Measurements from ENCODE around the gene ORMDL2. TPM values are rescaled to one million over a fixed set of nuclear protein-coding genes. Genes with fewer than 3 reads are reported as not detected.

The ORMDL2 gene, protein sequence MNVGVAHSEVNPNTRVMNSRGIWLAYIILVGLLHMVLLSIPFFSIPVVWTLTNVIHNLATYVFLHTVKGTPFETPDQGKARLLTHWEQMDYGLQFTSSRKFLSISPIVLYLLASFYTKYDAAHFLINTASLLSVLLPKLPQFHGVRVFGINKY
- total RNA-seq (10 to 100 TPM; 11.7 to 74.7 (median 26.3) TPM), polyA plus RNA-seq (10 to 100 TPM; 45.4 to 97.7 (median 68.6) TPM)
- long read RNA-seq, donor 1, transcript ORMDL2-201 (4 exons, 2,141 nt), result major isoform, 42 of 60 reads
- long read RNA-seq, donor 1, partial matches to known transcripts, result 18 of 60 reads
- long read RNA-seq, donor 1, other reads (novel, unspliced or antisense), result 0 of 60 reads
- long read RNA-seq, donor 2, transcript ORMDL2-201 (4 exons, 2,141 nt), result major isoform, 24 of 40 reads
- long read RNA-seq, donor 2, partial matches to known transcripts, result 16 of 40 reads
- long read RNA-seq, donor 2, other reads (novel, unspliced or antisense), result 0 of 40 reads
- long read RNA-seq, donor 3, transcript ORMDL2-201 (4 exons, 2,141 nt), result major isoform, 32 of 47 reads
- long read RNA-seq, donor 3, partial matches to known transcripts, result 12 of 47 reads
- long read RNA-seq, donor 3, other reads (novel, unspliced or antisense), result 0 of 47 reads
- long read RNA-seq, donor 4, transcript ORMDL2-201 (4 exons, 2,141 nt), result major isoform, 24 of 24 reads
- long read RNA-seq, donor 4, partial matches to known transcripts, result 0 of 24 reads
- long read RNA-seq, donor 4, other reads (novel, unspliced or antisense), result 0 of 24 reads
- long read RNA-seq, donor 5, transcript ORMDL2-201 (4 exons, 2,141 nt), result major isoform, 31 of 36 reads
- long read RNA-seq, donor 5, partial matches to known transcripts, result 0 of 36 reads
- long read RNA-seq, donor 5, other reads (novel, unspliced or antisense), result 4 of 36 reads
- long read RNA-seq, donor 6, transcript ORMDL2-201 (4 exons, 2,141 nt), result major isoform, 17 of 19 reads
- long read RNA-seq, donor 6, partial matches to known transcripts, result 1 of 19 reads
- long read RNA-seq, donor 6, other reads (novel, unspliced or antisense), result 0 of 19 reads
- long read RNA-seq, donor 7, transcript ORMDL2-201 (4 exons, 2,141 nt), result major isoform, 16 of 35 reads
- long read RNA-seq, donor 7, partial matches to known transcripts, result 19 of 35 reads
- long read RNA-seq, donor 7, other reads (novel, unspliced or antisense), result 0 of 35 reads
- long read RNA-seq, donor 8, transcript ORMDL2-201 (4 exons, 2,141 nt), result major isoform, 48 of 71 reads
- long read RNA-seq, donor 8, partial matches to known transcripts, result 23 of 71 reads
- long read RNA-seq, donor 8, other reads (novel, unspliced or antisense), result 0 of 71 reads
- long read RNA-seq, donor 9, transcript ORMDL2-201 (4 exons, 2,141 nt), result major isoform, 24 of 33 reads
- long read RNA-seq, donor 9, partial matches to known transcripts, result 8 of 33 reads
- long read RNA-seq, donor 9, other reads (novel, unspliced or antisense), result 0 of 33 reads
- long read RNA-seq, donor 10, transcript ORMDL2-201 (4 exons, 2,141 nt), result major isoform, 18 of 26 reads
- long read RNA-seq, donor 10, partial matches to known transcripts, result 8 of 26 reads
- long read RNA-seq, donor 10, other reads (novel, unspliced or antisense), result 0 of 26 reads

DNA sequence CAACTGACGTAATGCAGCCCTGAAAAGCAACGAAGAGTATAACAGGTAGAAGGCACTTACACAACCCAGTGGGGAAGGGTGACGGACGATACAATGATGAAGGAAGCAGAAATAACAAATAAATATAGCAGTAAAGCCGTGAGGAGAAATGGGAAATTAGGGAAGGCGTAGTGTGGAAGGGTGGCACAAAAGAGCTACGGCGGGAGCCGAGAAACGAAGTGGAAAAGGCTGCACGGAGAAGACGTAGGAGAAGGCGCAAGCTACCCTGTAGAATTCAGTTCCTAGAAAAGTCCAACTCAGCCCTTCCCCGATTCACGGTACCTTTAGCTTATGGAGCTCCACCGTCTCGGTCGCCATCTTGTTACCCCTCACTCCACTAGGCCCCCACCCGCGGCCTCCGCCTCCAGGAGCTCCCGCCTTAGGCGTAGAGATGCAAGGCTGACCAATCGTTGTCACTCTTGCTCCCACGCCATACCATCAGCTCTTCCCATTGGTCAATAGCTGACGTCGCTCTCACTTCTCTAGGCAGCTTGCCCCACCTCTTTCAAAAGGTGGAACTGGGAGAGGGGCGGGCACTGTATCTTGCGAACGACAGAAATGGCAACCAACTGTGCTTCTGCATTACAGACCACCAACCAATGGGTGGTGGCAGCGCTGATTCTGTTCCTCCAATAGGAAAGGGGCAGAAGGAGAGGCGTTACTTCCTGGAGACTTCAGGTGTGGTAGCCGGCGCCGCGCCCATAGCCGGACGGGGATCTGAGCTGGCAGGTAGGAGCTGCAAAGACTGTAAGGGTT, at the start of gene ORMDL2, which contains the start of gene SARNP:
Gene ORMDL2, plus strand, starts transcription at position 697 of the 795 bp plus-strand sequence. CDS start 959 bp downstream, outside the sequence.
Gene SARNP, minus strand, starts transcription at position 380 of the 795 bp plus-strand sequence. Its CDS starts 23 bp downstream, at position 357.
- 0 to 1% (median 0%) methylated on average over 28 to 38 of the region's 38 CpGs for WGBS, 4 donors
- intact Hi-C loops (cut with DNase I), result loop anchor here in 1 of 2 donors (5.0 kb wide), 1 partner anchor 125 kb away; no protein-coding TSS in a partner anchor
- DNase-seq, result peak; percentile 97 to 100 (median 99)
- Histone ChIP-seq H3K4me1 (replicated peaks in 1 of 2) (peaks cover 18 to 39% of the 10 kb centered on the region in 2 donors), H3K27ac (peak within 1 kb of the TSS; percentile 74 to 92 (median 88)), H3K9me3 (replicated peaks in 1 of 3) (no peaks in the 10 kb centered on the region), H3K4me3 (peak within 1 kb of the TSS; percentile 53 to 79 (median 61)), H3K36me3 (replicated peaks in 1 of 2) (peaks cover 0 to 48% of the 10 kb centered on the region in 2 donors), H3K27me3 (no peaks in the 10 kb centered on the region)
- TF ChIP-seq POLR2A (IDR thresholded peaks at IDR 0.05), result peak; percentile 68 to 91
- TF ChIP-seq, protein P1, sequence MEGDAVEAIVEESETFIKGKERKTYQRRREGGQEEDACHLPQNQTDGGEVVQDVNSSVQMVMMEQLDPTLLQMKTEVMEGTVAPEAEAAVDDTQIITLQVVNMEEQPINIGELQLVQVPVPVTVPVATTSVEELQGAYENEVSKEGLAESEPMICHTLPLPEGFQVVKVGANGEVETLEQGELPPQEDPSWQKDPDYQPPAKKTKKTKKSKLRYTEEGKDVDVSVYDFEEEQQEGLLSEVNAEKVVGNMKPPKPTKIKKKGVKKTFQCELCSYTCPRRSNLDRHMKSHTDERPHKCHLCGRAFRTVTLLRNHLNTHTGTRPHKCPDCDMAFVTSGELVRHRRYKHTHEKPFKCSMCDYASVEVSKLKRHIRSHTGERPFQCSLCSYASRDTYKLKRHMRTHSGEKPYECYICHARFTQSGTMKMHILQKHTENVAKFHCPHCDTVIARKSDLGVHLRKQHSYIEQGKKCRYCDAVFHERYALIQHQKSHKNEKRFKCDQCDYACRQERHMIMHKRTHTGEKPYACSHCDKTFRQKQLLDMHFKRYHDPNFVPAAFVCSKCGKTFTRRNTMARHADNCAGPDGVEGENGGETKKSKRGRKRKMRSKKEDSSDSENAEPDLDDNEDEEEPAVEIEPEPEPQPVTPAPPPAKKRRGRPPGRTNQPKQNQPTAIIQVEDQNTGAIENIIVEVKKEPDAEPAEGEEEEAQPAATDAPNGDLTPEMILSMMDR (IDR thresholded peaks at IDR 0.05), result no peak

DNA sequence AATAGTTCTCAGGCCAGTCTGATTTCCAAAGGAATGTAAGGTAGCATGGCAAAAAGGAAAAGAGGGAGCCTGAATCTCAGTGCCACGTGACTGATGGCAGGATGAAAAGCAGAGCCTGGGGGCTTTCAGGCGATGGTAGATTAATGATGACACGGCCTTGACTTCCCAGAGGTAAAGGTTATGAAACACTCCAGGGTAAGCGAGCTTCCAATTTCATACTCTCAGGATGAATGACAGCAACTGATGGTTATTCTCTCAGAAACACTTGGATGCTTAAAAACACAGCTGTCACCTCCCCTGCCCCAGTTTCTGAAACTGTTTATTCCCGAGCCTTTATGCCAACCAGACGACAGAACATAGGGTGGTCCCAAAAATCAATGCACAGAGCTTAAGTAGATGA, 46.1 kb upstream of the ORMDL2 start:
- Histone ChIP-seq H3K9me3 (replicated peaks in 1 of 3) (no peaks in the 10 kb centered on the region), H3K4me1 (replicated peaks in 1 of 2) (no peaks in the 10 kb centered on the region), H3K4me3 (no peak overlapping the region), H3K27me3 (no peaks in the 10 kb centered on the region), H3K27ac (no peak overlapping the region), H3K36me3 (replicated peaks in 1 of 2) (peaks cover 0 to 28% of the 10 kb centered on the region in 2 donors)
- WGBS, 4 donors, result 42 to 52% (median 49%) methylated on average over 6 of the region's 6 CpGs
- TF ChIP-seq POLR2A (IDR thresholded peaks at IDR 0.05), result no peak
- TF ChIP-seq, protein P1 (IDR thresholded peaks at IDR 0.05), result no peak
- intact Hi-C loops (cut with DNase I), result no loop called here
- no peak for DNase-seq

DNA sequence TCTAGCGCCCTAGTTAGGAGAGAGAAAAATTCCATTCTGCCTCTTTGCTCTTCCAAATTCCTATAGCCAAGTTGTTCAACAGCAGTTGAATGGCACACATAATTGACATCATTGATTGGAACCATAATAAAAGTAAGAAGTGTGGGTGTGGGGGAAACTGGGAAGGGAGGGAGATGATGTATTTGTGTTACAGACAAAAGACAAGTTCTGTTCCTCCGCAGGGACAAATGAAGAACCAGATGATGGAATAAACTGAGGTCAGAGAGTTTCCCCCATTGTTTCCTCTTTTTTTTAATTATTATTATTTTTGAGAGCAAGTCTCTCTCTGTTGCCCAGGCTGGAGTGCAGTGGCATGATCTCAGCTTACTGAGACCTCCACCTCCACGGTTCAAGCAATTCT, 40.0 kb upstream of the ORMDL2 start:
- TF ChIP-seq, protein P1 (IDR thresholded peaks at IDR 0.05), result no peak
- TF ChIP-seq POLR2A (IDR thresholded peaks at IDR 0.05), result no peak
- intact Hi-C loops (cut with DNase I), result no loop called here
- H3K36me3 ChIP-seq (replicated peaks in 1 of 2), result peaks cover 0 to 39% of the 10 kb centered on the region in 2 donors
- no peaks in the 10 kb centered on the region for H3K27me3 ChIP-seq
- H3K4me1 ChIP-seq (replicated peaks in 1 of 2), result peaks cover 0 to 3% of the 10 kb centered on the region in 2 donors
- no peaks in the 10 kb centered on the region for H3K9me3 ChIP-seq (replicated peaks in 1 of 3)
- H3K27ac ChIP-seq, result no peak overlapping the region
- no peak overlapping the region for H3K4me3 ChIP-seq
- DNase-seq, result no peak
- 91 to 92% (median 92%) methylated on average over 3 of the region's 3 CpGs for WGBS, 4 donors
